T47D (cell line): ENCODE measurements around the gene MDN1.
"Not testable (repeated sequence)": the region's sequence is repeated elsewhere in the genome, so short reads cannot be mapped to it uniquely, and the experiment has no call there.

ENCODE experiments used
- DNase-seq, 2 experiments: peaks; one replicate each; pipeline versions ENCODE4 v3.0.0 to v3.0.0-alpha.2; 2011 to 2012; ENCODE audit warnings: low read depth in 1 of 2, low spot score in 1 of 2
- JUND ChIP-seq: IDR thresholded peaks from 2 replicates; pipeline ENCODE4 v1.6.1; 2012; ENCODE audit warnings: low read depth
- in situ Hi-C: cut with HindIII; loops from 2 replicates; pipeline ENCODE4 v1.10.0; 2016; ENCODE audit warnings: low sequenced_read_pairs, low pct_unique_long_range_greater_than_20kb

MDN1 gene

DNA sequence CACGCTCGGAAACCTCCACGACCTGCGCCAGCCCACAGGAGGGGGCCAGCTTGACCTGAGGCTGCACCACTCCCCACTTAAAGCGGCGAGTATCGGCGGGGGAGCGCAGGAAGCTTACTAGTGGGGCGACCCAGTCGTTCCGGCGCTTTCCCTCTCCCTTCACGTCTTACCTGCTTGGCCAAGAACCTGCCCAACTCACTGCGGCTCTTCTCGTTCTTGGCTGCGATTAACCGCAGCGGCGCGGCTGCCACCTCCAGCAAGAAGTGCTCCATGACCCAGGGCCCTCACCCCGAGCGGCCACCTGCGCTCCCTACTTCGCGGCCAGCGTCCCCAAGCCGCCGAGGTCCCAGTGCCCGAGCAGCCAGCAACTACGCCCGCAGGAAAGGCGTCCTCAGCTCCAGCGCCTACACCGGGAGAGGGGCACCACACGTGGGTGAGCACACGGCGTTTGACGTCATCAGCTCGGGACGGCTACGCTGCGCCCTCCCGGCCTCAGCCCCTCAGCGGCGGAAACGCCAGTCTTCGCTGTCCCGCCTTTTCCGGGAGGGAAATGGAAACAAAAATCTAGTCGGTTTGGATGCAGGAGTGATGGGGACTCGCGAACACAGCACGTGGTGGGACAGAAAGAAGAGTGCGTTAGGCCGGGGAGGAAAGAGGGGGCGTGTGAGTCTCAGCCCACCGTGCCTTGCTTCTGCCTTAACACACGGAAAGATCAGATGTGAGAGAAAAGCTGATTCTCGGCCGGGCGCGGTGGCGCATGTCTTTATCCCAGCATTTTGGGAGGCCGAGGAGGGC lies at the start of gene MDN1:
MDN1 (minus strand) TSS at position 459 of the 795 bp plus-strand sequence; CDS start at position 272, 187 bp downstream.
- in situ Hi-C loops, result no loop called here
- DNase-seq, result peak; percentile 51 to 94
- no peak for TF ChIP-seq JUND

DNA sequence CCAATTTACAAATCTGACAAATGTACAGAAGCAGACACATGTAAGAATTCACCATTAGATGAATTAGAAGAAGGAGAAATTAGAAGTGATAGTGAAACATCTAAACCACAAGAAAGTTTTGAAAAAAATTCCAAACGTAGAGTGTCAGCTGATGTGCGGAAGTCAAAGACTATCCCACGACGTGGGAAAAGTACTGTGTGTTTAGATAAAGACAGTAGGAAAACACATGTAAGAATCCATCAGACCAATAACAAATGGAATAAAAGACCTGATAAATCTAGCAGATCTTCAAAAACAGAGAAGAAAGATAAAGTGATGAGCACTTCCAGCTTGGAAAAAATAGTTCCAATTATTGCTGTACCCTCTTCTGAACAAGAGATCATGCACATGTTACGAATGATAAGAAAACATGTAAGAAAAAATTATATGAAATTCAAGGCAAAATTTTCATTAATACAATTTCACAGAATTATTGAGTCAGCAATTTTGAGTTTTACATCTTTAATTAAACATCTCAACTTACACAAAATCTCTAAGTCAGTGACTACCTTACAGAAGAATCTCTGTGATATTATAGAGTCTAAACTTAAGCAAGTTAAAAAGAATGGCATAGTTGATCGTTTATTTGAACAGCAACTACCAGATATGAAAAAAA lies 46.6 kb upstream of the MDN1 start:
- in situ Hi-C loops, result no loop called here
- no peak for DNase-seq
- no peak for TF ChIP-seq JUND

GRCh38 chr6:89862698-89863097 lies 43.1 kb upstream of the MDN1 start:
- in situ Hi-C loops, result no loop called here
- TF ChIP-seq JUND, result no peak
- no peak for DNase-seq

DNA sequence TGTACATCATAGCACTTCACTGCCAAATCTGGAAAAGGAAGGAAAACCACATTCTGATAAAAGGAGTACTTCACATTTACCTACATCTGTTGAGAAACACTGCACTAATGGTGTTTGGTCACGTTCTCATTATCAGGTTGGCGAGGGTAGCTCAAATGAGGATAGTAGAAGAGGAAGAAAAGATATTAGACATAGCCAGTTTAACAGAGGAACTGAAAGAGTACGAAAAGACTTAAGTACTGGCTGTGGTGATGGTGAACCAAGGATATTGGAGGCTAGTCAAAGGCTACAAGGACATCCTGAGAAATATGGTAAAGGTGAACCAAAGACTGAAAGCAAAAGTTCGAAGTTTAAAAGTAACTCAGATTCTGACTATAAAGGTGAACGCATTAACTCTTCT lies 42.7 kb upstream of the MDN1 start:
- DNase-seq, result no peak
- no peak for TF ChIP-seq JUND
- in situ Hi-C loops, result no loop called here

- in situ Hi-C loops, result no loop called here
- TF ChIP-seq JUND, result no peak
Observed at GRCh38 chr6:89859744-89860143, 40.1 kb upstream of the MDN1 start.

GRCh38 chr6:89858041-89858440 lies 38.4 kb upstream of the MDN1 start:
- in situ Hi-C loops, result no loop called here
- DNase-seq, result no peak
- TF ChIP-seq JUND, result no peak

More at GRCh38 chr6:89859744-89860143, 40.1 kb upstream of the MDN1 start:
- no peak for DNase-seq

- TF ChIP-seq JUND, result no peak
- in situ Hi-C loops, result no loop called here
- no peak for DNase-seq
Observed at GRCh38 chr6:89853068-89853467, 33.5 kb upstream of the MDN1 start.

- in situ Hi-C loops, DNase-seq: not testable (repeated sequence)
Observed at GRCh38 chr6:89847513-89847912, 27.9 kb upstream of the MDN1 start.

- no peak for TF ChIP-seq JUND
- in situ Hi-C loops, result no loop called here
- DNase-seq, result no peak
Observed at GRCh38 chr6:89843070-89843469, 23.5 kb upstream of the MDN1 start.

DNA sequence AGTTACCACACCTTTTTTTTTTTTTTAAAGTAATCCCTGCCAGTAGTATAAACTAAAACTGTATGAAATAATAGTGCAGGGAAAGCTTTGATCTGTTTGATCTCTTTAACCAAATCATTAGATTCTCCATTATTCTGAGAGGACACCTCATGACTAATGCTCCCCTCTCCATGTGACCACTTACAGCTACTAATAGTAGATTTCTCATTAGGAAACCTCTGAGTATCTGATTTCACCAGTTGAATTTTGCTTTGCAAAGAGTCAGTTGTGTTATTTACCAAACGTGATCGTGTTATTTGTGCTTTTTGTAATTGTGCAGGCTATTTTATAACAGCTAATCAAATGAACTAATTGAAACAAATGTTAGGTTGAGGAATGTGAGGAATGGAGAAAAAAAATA lies 22.6 kb upstream of the MDN1 start:
- no peak for DNase-seq
- in situ Hi-C loops, result no loop called here
- no peak for TF ChIP-seq JUND

GRCh38 chr6:89840538-89840937 lies 20.9 kb upstream of the MDN1 start:
- in situ Hi-C loops, result no loop called here
- no peak for TF ChIP-seq JUND
- DNase-seq, result no peak

DNA sequence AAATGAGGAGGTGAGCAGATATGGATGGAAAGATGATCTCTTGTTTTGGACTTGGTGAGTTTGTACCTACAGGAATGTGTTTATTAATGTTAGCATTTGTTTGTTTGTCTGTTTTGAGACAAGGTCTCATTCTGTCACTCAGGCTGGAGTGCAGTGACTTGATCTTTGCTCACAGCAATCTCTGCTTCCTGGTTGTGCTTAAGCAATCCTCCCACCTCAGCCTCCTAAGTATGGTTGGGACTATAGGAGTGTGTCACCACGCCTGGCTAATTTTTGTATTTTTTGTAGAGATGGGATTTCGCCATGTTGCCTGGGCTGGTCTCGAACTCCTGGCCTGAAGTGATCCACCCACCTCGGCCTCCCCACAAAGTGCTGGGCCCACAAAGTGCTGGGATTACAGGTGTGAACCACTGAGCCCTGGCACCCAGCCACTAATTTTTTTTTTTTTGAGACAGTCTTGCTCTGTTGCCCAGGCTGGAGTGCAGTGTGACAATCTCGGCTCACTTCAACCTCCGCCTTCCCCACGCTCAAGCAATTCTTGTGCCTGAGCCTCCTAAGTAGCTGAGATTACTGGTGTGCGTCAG lies 17.1 kb upstream of the MDN1 start:
- in situ Hi-C loops, result no loop called here
- no peak for TF ChIP-seq JUND
- no peak for DNase-seq
